ENCODE measurements around the gene CFAP47.

CFAP47 gene

DNA sequence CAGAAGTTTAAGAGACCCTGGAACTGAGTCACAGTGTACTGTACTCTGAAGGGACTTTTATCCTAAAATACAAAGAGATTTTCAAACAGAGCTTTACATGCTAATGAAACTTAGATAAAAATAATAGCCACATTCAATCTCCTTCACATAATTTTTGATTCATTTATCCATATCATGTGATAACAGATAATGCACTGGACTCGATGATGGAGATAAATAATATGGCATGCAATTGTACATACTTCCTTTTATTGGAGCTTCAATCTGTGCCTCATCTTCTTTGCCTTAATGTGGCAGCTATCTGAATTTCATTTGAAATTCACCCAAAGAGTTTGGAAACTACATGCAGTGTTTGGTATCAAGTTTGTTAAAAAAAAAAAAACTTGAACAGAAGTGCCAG, 390.6 kb downstream of the CFAP47 start:
- no peak for DNase-seq

- DNase-seq, result no peak
Observed at GRCh38 chrX:36314303-36314702, 394.8 kb downstream of the CFAP47 start.

GRCh38 chrX:36334572-36334971, 415.0 kb downstream of the CFAP47 start:
- no peak for DNase-seq

DNA sequence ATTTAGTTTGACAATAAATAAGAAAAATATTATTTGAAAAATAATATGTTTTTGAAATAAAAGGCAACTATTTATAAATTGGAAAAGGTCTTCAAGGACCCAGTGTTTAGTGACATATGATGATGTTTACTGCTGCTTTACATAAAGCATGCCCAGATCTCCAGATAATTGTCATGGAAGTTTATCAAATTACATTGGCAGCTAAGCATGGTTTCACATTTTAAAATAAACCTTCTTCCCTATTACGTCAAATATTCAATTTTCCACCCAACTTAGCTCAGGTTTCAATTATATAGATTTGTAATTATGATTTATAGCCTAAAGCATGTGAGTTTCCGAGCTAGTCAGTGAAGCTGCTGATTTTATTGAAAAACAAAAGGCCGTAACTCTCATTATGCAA, 417.2 kb downstream of the CFAP47 start:
- DNase-seq, result no peak

DNA sequence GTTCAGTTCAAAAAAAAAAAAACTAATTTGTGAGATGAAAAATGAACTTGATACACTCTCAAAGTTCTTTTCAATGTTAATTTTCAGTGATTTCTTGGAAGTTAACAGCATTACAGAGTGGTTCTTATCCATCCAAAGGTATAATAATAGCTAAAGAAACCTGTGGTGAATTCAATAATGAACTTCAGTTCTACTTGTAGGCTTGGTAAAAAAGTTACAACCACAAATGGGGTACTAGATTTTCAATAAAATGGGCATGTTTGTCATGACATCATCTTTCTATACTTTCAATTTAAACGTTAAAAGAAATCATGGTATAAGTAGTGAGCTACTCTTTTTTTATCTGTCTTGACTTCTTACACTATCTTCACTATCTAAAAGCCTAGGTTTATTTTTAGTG, 424.8 kb downstream of the CFAP47 start:
- no peak for DNase-seq

DNA sequence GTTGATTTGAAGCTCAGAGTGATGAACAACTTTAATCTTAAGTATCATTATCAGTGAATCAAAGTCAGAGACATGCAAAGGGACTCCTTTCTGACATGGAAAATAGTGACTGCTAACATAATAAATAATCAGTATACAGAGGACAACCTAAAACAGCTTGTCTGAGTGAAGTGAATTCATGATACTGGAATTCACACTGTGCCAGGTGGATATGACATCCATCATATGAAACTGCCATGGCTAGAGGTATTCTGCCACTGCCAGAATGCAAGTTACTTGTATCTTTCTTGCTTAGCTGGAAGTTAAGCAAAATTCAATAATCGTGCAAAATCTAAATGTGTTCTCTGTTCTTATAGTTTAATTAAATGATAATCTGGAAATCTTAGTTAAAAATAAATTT, 429.0 kb downstream of the CFAP47 start:
- no peak for DNase-seq

GRCh38 chrX:36357855-36358254, 438.3 kb downstream of the CFAP47 start:
- DNase-seq, result no peak

DNA sequence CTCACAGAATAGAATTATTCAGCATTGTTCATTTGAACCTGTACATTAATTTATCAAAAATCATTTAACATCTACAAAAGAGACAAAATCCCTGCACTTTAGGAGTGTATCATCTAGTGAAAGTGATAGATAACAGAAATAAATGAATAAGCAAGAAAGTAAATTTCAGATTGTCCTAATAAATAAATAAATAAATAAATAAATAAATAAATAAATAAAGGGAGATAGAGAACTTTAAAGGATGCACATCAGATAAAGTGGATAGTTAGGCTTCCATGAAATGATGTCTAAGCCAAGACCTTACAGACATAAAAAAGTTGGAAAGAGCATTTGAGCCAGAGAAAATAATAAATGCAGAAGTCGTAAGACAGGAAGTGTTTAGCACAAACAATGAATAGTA, 444.7 kb downstream of the CFAP47 start:
- DNase-seq, result no peak

DNA sequence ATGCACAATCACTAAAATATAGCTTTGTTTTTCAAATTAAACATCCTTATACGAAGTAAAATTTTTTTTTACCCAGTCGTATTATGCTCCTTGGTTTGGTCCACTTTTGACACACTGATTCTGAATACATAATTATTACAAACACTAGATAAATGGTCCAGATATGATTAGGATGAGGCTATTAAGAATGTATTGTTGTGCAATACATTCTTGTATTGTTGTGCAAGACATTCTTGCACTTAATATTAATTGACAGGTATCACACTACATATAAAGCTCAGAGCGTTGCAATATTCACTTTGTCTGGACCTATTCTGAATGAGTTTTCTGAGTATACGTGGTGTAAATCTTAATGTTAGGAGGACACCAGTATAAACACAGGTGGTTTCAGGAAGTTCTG, 464.0 kb downstream of the CFAP47 start:
- DNase-seq, result no peak

DNA sequence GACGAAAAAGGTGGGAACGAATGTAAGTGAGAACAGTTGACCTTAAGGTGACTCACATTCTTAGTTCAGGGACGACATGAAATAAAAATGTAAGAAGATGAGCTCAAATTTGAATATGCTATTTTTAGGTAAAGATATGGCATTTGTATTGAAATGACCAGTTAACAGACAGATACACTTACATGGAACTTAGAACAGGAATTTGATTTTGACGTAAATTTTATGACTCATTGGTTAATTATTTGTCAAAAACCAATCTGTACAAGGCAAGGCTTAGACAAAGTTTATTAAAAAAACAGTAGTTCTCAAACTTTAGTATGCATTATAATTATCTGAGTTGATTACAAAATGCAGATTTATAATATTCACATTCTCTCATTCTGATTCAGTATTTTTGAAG, 469.4 kb downstream of the CFAP47 start:
- no peak for DNase-seq

DNA sequence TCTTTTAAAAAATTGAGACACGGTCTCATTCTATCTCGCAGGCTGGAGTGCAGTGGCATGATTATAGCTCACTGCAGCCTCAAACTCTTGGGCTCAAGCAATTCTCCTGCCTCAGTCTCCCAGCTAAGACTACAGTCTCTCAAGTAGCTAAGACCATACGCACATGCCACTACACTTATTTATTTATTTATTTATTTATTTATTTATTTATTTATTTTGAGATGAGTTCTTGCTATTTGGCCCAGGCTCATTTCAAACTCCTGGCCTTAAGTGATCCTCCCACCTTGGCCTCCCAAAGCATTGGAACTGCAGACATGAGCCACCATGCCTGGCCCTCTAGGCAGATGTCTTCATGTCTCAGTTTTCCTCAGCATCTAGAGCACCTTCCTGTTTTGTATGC, 482.2 kb downstream of the CFAP47 start:
- no peak for DNase-seq

GRCh38 chrX:36407836-36408235, 488.3 kb downstream of the CFAP47 start:
- DNase-seq, result no peak

- DNase-seq, result no peak
Observed at GRCh38 chrX:36414056-36414455, 494.5 kb downstream of the CFAP47 start.

- DNase-seq, result no peak
Observed at GRCh38 chrX:36422368-36422767, 502.8 kb downstream of the CFAP47 start.

GRCh38 chrX:36431819-36432218, 512.3 kb downstream of the CFAP47 start:
- DNase-seq, result no peak

DNA sequence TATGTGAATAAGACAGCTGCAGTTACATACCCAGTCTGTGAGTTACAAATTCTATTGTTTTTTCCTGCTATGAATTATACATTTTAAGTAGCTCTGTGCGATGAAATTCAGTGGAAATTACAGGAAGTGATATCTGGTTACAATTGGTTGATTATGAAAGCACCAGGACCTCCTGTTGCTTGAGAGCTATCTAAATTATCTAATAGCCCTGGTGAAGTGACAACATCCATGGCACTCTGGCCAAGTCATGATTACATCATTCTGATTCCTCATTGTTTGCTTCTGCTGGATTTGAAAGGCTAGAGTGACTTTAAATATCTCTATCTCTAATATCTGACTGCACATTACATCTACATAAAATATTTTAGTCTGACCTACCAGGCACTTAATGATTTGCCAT, 515.0 kb downstream of the CFAP47 start:
- no peak for DNase-seq

Measured in activated CD4-positive, alpha-beta T cell treated with anti-CD3 and anti-CD28 coated beads, Interleukin-2, amount 50 U/mL, for 48 hours (primary cell).